Astrocyte (in vitro differentiated cells and primary cell): Measurements from ENCODE around the gene C11orf91. TPM values are rescaled to one million over a fixed set of nuclear protein-coding genes. Genes with fewer than 3 reads are reported as not detected.
"Not testable (repeated sequence)": the region's sequence is repeated elsewhere in the genome, so short reads cannot be mapped to it uniquely, and the experiment has no call there.

Experiments used
- DNase-seq: peaks from one replicate; pipeline ENCODE4 v3.0.0-alpha.2; 2010; ENCODE audit warnings: low read depth
- FAIRE-seq: peaks from 2 replicates; lab custom pipeline; 2011; peaks lifted over from hg19 to GRCh38; lab: Jason Lieb, UNC
- H2AFZ ChIP-seq: 2 replicates; pipeline ENCODE4 v1.6.0; 2012; ENCODE audit warnings: low read depth, low read length, inconsistent platforms
- H3K27ac ChIP-seq: 2 replicates; pipeline ENCODE4 v1.5.1; 2011; ENCODE audit warnings: low read depth, low read length, inconsistent platforms
- H3K27me3 ChIP-seq: 2 replicates; pipeline ENCODE4 v1.6.0; 2011; ENCODE audit warnings: low read length, inconsistent platforms; ENCODE audit not compliant: insufficient read depth
- H3K36me3 ChIP-seq: 2 replicates; pipeline ENCODE4 v1.5.1; 2011; ENCODE audit warnings: low read length, inconsistent platforms; ENCODE audit not compliant: insufficient read depth
- H3K4me1 ChIP-seq: 2 replicates; pipeline ENCODE4 v1.5.1; 2011; ENCODE audit warnings: low read length, inconsistent platforms; ENCODE audit not compliant: insufficient read depth
- H3K4me2 ChIP-seq: 2 replicates; pipeline ENCODE4 v1.6.0; 2012; ENCODE audit warnings: low read length, inconsistent platforms
- H3K4me3 ChIP-seq: 2 replicates; pipeline ENCODE4 v1.5.1; 2011; ENCODE audit warnings: low read depth, mild to moderate bottlenecking, low read length, inconsistent platforms; ENCODE audit not compliant: insufficient read depth
- H3K79me2 ChIP-seq: 2 replicates; pipeline ENCODE4 v1.6.0; 2012; ENCODE audit warnings: mild to moderate bottlenecking, low read length, inconsistent platforms; ENCODE audit not compliant: insufficient read depth
- H3K9ac ChIP-seq: 2 replicates; pipeline ENCODE4 v1.6.0; 2012; ENCODE audit warnings: mild to moderate bottlenecking, low read length, inconsistent platforms
- H3K9me3 ChIP-seq: 2 replicates; pipeline ENCODE4 v1.5.1; 2012; ENCODE audit warnings: low read depth, mild to moderate bottlenecking, low read length, inconsistent platforms; ENCODE audit not compliant: insufficient read depth
- H4K20me1 ChIP-seq: 2 replicates; pipeline ENCODE4 v1.6.0; 2012; ENCODE audit warnings: low read length, inconsistent platforms; ENCODE audit not compliant: insufficient read depth
- H3K27ac Mint-ChIP-seq: one replicate; pipeline ENCODE4 v1.8.0; 2021; ENCODE audit warnings: mild to moderate bottlenecking, mixed read lengths; ENCODE audit not compliant: unreplicated experiment
- H3K27me3 Mint-ChIP-seq: one replicate; pipeline ENCODE4 v1.8.0; 2021; ENCODE audit warnings: low read depth, mixed read lengths; ENCODE audit not compliant: unreplicated experiment
- H3K36me3 Mint-ChIP-seq: one replicate; pipeline ENCODE4 v1.8.0; 2021; ENCODE audit warnings: low read depth, mixed read lengths; ENCODE audit not compliant: unreplicated experiment
- H3K4me1 Mint-ChIP-seq: one replicate; pipeline ENCODE4 v1.8.0; 2021; ENCODE audit warnings: low read depth, mixed read lengths; ENCODE audit not compliant: unreplicated experiment
- H3K4me3 Mint-ChIP-seq: one replicate; pipeline ENCODE4 v1.8.0; 2021; ENCODE audit warnings: mild to moderate bottlenecking, moderate library complexity, mixed read lengths; ENCODE audit not compliant: unreplicated experiment
- H3K9me3 Mint-ChIP-seq: one replicate; pipeline ENCODE4 v1.8.0; 2021; ENCODE audit warnings: mild to moderate bottlenecking, mixed read lengths; ENCODE audit not compliant: unreplicated experiment
- CTCF ChIP-seq: IDR thresholded peaks from 2 replicates; pipeline ENCODE4 v1.5.1; 2011; ENCODE audit warnings: low read depth, mild to moderate bottlenecking, inconsistent platforms, low read length, moderate library complexity; ENCODE audit not compliant: insufficient read depth
- EZH2 ChIP-seq: IDR thresholded peaks from 2 replicates; pipeline ENCODE4 v1.6.1; 2012; ENCODE audit warnings: mild to moderate bottlenecking, low read length, inconsistent platforms; ENCODE audit not compliant: insufficient read depth
- total RNA-seq: library from RNA; stranded (reverse); gene quantifications from 2 replicates; pipeline ENCODE4 v1.2.1, GENCODE V29; 2021

Gene C11orf91
- total RNA-seq, 1 donor from 2014 or later, result not detected

DNA sequence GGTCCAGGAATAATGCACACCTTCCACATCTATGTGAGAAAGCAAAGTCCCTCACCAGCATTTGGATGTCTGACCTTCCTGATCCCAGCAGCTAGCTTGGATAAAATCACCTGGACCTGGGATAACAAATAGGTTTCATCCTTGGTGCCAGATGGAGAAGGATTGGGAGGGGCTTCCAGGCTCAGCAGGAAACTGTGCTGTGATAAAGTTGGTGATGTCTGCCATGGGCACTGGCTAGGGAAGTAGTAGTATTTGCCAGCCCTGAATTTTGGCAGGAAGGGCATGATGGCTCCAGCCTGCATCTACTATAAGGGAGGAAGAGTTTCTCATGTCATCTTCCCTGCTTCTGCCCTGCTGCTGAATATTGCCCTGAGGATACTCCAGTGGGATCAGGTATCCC is 37.5 kb downstream of the C11orf91 start:
- Mint-ChIP-seq H3K9me3 (peaks cover 3% of the 10 kb centered on the region), H3K4me3 (no peak overlapping the region), H3K27me3 (no peaks in the 10 kb centered on the region), H3K27ac (no peak overlapping the region), H3K4me1 (no peaks in the 10 kb centered on the region), H3K36me3 (peaks cover 24% of the 10 kb centered on the region)
- no peak overlapping the region for H3K4me2 ChIP-seq
- peaks cover 18% of the 10 kb centered on the region for H3K36me3 ChIP-seq
- no peak overlapping the region for H3K4me3 ChIP-seq
- no peaks in the 10 kb centered on the region for H3K4me1 ChIP-seq
- DNase-seq, result no peak
- TF ChIP-seq CTCF (no peak), EZH2 (no peak)
- H3K9me3 ChIP-seq, result no peaks in the 10 kb centered on the region
- no peaks in the 10 kb centered on the region for H4K20me1 ChIP-seq
- H3K27ac ChIP-seq, result no peak overlapping the region
- no peak for FAIRE-seq
- no peak overlapping the region for H3K9ac ChIP-seq
- H3K79me2 ChIP-seq, result no peaks in the 10 kb centered on the region
- H2AFZ ChIP-seq, result no peak overlapping the region
- no peaks in the 10 kb centered on the region for H3K27me3 ChIP-seq

GRCh38 chr11:33661526-33661925 is 39.1 kb downstream of the C11orf91 start:
- not testable (repeated sequence) for H3K9ac ChIP-seq, H3K9me3 Mint-ChIP-seq, H3K4me1 Mint-ChIP-seq, H3K4me1 ChIP-seq, H3K79me2 ChIP-seq, FAIRE-seq, H4K20me1 ChIP-seq, H3K27ac ChIP-seq, H3K27ac Mint-ChIP-seq, H3K4me2 ChIP-seq, H3K9me3 ChIP-seq, H3K4me3 Mint-ChIP-seq, H3K27me3 ChIP-seq, H3K4me3 ChIP-seq, H2AFZ ChIP-seq, DNase-seq, H3K27me3 Mint-ChIP-seq
- peaks cover 16% of the 10 kb centered on the region for H3K36me3 ChIP-seq
- H3K36me3 Mint-ChIP-seq, result peaks cover 19% of the 10 kb centered on the region

- Mint-ChIP-seq H3K27me3 (no peaks in the 10 kb centered on the region), H3K4me3 (no peak overlapping the region), H3K9me3 (peaks cover 3% of the 10 kb centered on the region), H3K36me3 (peaks cover 19% of the 10 kb centered on the region), H3K4me1 (no peaks in the 10 kb centered on the region), H3K27ac (no peak overlapping the region)
- Histone ChIP-seq H3K4me3 (no peak overlapping the region), H3K27me3 (no peaks in the 10 kb centered on the region), H3K27ac (no peak overlapping the region), H3K4me2 (no peak overlapping the region), H3K36me3 (peaks cover 16% of the 10 kb centered on the region), H3K9ac (no peak overlapping the region), H3K79me2 (no peaks in the 10 kb centered on the region), H2AFZ (no peak overlapping the region), H3K4me1 (no peaks in the 10 kb centered on the region), H3K9me3 (no peaks in the 10 kb centered on the region), H4K20me1 (no peaks in the 10 kb centered on the region)
- no peak for FAIRE-seq
- no peak for TF ChIP-seq CTCF
- no peak for TF ChIP-seq EZH2
- no peak for DNase-seq
These were observed 39.7 kb downstream of the C11orf91 start for GRCh38 chr11:33660962-33661361.
